HS-27A (cell line): ENCODE results near the gene NLGN1.
"Not testable (repeated sequence)": the region's sequence is repeated elsewhere in the genome, so short reads cannot be mapped to it uniquely, and the experiment has no call there.

Source experiments
- DNase-seq: peaks from one replicate; pipeline ENCODE4 v3.0.0-alpha.2; 2012; ENCODE audit warnings: low read depth, missing footprints

Gene NLGN1

DNA sequence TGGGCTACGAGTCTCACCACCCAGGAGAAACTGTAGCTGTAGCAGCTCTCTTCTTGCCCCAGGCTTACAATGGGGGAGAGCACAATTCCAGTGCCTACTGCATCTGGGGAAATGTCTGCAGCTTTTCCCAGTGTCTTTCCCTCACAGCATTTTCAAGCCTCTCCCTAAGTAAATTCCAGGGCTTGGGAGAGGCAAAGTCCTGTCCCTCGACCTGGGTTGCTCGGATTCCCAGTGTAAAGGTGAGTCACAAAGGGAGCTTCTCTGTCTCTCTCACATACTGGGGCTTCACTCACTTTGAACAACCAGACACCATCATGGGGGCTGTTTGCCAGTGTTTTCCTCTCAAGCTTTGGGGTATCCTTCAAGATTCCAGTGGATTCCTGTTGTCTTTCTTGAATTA lies 772.2 kb downstream of the NLGN1 start:
- no peak for DNase-seq

- no peak for DNase-seq
Observed at GRCh38 chr3:174170248-174170647, 772.7 kb downstream of the NLGN1 start.

DNA sequence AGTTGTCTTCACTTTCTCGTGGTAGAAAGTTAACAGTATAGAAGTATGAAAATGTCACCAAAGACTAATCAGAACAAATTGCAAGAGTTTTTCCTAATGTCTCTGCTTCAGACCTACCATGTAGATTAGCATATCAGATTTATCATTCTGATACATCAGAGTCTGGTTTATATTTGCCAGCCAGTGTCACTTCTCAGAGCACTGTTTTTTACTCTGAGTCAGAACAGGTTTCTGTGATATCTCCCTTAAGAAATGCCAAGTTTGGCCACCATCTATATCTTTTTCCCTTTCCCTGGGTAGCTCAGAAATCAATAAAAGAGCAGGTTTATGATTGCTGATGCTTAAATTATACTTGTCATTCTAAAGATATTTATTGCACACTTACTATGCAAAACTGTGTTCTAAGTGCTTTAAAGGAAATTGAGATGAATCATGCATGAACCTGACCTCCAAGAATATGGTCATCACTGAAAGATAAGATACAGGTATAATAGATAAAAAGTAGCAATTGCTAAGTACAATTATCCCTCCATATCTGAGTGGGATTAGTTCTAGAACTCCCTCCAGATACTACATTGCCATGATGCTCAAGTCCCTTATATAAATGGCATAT lies 788.9 kb downstream of the NLGN1 start:
- DNase-seq, result no peak

- no peak for DNase-seq
Observed at GRCh38 chr3:174191380-174191779, 793.8 kb downstream of the NLGN1 start.

DNA sequence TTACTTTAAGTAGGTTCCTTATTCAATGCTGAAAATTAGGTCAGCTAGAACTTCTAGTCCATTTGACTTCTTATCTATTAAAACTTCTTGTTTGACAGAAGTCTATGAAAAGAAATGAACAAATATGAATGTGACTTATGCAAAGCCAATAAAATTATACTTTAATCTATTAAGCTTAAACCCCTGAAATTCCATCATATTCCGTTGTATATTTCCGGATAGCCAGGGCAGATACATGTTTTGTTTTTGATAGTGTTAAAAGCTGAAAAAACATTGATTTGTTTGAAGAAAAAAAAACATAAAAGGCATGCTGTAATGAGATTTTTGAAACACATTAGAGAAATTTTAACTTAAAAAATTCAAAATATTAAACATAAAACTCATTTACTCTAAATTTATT lies 794.4 kb downstream of the NLGN1 start:
- no peak for DNase-seq

GRCh38 chr3:174192471-174192870 lies 794.9 kb downstream of the NLGN1 start:
- DNase-seq, result no peak

DNA sequence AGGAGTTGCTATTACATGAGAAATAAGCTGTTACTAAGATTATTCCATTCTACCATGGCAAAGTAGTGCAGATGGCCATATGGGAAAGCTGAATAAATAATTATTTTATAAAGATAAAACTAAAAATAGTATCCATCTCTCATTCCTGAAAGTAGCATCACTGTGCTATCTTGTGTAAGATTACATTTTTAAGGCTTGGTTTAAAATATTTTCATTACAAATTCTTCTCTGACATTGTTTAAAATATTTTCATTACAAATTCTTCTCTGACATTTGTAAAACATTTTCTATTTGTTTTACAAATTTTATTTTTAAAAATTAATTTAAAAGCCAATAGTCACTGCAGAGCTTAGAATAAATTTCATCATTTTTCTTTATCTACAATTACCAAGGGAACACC lies 796.1 kb downstream of the NLGN1 start:
- no peak for DNase-seq

DNA sequence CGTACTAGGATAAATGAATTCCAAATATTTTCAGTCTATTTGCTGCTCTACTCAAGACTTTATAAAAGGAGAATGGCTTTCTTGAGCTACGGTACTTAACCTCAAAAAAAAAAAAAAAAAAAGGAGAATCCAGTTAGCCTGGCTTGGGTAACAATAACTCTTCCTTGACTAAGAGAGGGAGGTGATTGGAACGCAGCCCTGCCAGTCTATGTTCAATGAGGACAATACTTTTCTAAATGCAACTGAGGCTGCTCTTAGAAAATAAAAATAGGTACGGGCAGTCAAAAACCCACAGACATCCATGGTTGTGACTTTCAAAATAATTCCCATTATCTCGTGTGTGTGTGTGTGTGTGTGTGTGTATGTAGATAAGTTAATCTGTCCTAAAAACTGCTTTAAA lies 799.9 kb downstream of the NLGN1 start:
- no peak for DNase-seq

DNA sequence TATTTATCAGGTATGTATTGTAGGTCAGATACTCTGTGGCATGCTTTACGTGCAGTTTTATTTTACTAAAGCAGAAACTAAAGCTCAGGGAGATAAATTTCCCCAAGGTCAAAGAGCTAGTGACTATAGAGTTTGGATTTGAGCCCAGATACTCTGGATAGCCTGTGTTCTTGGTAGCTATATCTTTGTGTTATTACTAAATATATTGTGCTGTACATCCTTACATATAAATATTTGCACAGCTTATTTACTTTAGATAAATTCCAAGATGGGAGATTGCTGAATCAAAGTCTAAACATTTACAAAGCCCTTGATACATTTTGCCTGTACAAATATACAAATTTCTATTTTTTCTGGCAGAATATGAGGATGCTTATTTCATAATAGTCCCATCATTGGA lies 800.7 kb downstream of the NLGN1 start:
- DNase-seq, result no peak

- DNase-seq, result no peak
Observed at GRCh38 chr3:174199696-174200095, 802.2 kb downstream of the NLGN1 start.

- DNase-seq, result no peak
Observed at GRCh38 chr3:174202116-174202515, 804.6 kb downstream of the NLGN1 start.

- DNase-seq, result no peak
Observed at GRCh38 chr3:174202561-174202960, 805.0 kb downstream of the NLGN1 start.

GRCh38 chr3:174204765-174205164 lies 807.2 kb downstream of the NLGN1 start:
- no peak for DNase-seq

- DNase-seq, result no peak
Observed at GRCh38 chr3:174206607-174207192, 809.2 kb downstream of the NLGN1 start.

- no peak for DNase-seq
Observed at GRCh38 chr3:174208161-174208560, 810.6 kb downstream of the NLGN1 start.

DNA sequence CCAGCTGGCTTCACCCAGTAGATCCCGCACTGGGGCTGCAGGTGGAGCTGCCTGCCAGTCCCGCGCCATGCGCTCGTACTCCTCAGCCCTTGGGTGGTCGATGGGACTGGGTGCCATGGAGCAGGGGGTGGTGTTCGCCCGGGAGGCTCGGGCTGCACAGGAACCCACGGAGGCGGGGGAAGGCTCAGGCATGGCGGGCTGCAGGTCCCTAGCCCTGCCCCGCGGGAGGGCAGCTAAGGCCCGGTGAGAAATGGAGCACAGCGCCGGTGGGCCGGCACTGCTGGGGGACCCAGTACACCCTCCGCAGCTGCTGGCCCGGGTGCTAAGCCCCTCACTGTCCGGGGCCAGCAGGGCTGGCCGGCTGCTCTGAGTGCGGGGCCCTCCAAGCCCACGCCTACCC lies 814.4 kb downstream of the NLGN1 start:
- DNase-seq, result not testable (repeated sequence)

GRCh38 chr3:174215456-174215855 lies 817.9 kb downstream of the NLGN1 start:
- DNase-seq, result no peak

DNA sequence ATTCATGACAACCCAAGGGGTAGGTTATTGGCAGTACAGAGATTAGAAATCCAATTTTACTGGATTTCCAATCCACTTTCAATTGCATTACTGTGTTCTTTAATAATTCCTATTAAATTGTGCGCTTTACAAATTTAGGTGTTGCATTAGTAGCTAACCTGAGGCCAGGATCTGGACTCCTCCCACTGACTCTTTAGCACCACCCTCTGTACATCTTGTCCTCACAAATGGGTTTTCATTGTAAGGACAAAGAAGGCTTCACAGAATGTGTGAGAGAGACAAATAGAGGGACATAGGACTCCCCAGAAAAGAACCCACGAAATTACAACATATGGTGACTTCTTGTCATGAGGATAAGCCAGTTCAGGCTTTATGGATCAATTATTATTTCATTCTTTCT lies 818.5 kb downstream of the NLGN1 start:
- no peak for DNase-seq

GRCh38 chr3:174216946-174217718 lies 819.6 kb downstream of the NLGN1 start:
- no peak for DNase-seq

DNA sequence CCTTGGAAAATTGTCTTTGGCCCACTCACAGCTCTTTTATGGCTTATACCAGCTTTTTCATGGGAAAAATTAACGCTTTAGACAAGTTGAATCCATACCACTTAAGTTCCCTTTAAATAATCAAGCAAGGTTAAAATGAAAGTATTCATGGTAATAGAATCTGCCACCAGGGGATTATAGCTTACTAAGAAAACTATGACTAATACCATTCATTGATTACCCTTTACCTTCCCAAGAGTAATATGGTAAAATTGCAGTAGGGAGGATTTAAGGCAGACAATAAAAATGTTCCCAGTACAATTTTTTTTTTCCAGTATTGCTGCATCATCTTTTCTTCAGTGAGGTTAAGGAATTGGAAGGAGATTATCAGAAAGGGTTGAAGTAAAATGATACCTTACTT lies 820.5 kb downstream of the NLGN1 start:
- DNase-seq, result no peak

GRCh38 chr3:174219738-174220137 lies 822.2 kb downstream of the NLGN1 start:
- no peak for DNase-seq

DNA sequence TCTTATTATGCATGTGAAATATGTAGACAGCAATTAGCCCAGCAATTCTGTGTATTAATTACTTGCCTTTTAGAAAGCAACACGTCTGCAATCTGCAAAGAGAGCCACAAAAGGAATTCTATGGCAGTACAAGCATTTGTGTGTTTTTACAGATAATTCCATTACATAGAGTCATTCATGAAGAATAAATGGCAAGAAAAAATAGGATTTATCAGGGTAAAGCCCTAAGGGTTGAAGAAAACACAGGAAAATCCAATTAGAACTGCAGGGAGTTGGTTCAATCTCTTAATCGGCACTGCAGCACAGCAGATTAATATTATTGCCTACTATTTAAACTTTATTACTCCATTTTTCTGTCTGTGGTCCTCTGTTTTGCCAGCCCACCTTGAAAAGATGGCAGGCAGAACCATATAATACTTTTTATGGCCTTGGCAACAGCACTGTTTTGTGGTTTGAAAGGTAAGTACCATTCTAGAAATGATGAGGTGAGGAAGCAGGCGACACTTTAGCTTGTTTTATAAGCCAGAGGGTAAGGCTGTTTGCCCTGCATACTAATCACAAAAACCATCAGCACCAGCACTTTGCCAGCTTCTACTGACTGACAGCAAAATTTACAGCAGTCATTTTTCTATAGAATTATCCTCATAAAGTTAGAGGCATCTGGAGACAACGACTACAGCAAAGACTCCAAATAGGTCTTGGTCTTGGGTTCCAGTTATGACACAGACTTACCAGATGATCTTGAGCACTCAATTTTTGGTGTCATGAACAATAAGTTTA lies 823.4 kb downstream of the NLGN1 start:
- DNase-seq, result no peak

DNA sequence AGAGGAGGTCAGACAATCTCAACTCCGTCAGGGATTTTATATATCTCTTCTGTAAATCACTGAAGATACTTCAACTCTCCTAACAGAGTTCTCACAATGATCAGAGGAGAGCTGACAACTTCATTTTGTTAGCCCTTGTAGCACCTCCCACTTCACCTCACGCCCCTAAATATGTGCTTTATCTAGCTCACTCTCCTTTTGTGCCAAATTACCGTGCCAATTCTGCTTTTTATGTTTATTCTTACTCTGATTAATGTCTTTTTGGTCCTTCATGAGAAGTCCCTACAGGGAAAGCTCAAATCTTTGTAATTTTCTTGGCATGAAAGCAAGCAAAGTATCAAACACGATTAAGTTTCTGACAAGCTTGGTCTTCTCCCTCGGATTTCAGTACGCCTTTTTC lies 825.5 kb downstream of the NLGN1 start:
- no peak for DNase-seq
